Activated CD4-positive, alpha-beta T cell treated with anti-CD3 and anti-CD28 coated beads, Interleukin-2, amount 50 U/mL, for 48 hours (primary cell): ENCODE data around the gene PITX1.

Experiments used
- DNase-seq, 2 experiments: peaks; one replicate each; pipeline ENCODE4 v3.0.0-alpha.2; 2020

The PITX1 gene

DNA sequence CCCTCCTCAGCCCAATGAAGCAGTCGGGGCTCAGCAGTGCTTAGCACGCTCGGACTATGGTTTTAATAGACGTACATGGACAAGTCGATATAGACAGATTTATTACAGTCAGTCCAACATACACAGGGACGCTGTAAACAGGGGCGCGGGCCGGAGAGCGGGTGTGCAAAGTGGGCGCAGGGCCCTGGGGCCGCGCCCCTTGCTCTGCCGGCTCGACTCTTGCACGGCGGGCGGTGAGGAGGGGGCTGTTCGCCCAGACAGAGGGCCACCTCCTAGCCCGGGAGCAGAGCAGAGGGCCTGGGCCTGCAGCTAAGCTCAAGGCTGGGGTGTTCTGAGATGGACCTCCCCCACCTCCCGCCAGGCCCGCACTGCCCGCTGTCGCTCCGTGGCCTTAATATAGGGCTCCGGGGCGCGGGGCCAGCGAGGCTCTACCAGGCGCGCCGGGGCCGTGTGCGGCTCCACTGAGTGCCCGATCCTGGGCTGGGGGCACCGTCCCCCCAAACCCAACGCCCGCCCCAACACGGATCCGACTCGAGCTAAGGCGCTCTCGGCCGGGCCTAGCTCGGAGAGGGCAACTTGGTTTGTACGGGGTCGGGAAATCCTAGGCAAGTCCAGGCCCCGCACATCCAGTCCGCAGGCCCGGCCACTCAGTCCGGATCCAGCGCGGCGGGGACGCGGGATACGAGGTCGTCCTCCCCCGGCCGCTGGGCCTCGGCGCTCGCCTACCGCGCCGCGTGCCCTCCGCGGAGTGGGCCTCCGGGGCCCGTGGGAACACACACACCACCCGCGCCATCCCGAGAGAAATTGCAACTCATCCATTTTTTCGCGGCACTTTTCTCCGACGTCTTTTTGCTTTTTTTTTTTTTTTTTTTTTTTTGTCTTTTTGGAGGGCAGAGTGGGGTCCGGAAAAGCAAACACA lies 6.1 kb downstream of the PITX1 start:
- DNase-seq: no peak

GRCh38 chr5:135027266-135027696 lies 6.7 kb downstream of the PITX1 start:
- no peak for DNase-seq

GRCh38 chr5:135026645-135027265 lies 7.3 kb downstream of the PITX1 start:
- DNase-seq: no peak

DNA sequence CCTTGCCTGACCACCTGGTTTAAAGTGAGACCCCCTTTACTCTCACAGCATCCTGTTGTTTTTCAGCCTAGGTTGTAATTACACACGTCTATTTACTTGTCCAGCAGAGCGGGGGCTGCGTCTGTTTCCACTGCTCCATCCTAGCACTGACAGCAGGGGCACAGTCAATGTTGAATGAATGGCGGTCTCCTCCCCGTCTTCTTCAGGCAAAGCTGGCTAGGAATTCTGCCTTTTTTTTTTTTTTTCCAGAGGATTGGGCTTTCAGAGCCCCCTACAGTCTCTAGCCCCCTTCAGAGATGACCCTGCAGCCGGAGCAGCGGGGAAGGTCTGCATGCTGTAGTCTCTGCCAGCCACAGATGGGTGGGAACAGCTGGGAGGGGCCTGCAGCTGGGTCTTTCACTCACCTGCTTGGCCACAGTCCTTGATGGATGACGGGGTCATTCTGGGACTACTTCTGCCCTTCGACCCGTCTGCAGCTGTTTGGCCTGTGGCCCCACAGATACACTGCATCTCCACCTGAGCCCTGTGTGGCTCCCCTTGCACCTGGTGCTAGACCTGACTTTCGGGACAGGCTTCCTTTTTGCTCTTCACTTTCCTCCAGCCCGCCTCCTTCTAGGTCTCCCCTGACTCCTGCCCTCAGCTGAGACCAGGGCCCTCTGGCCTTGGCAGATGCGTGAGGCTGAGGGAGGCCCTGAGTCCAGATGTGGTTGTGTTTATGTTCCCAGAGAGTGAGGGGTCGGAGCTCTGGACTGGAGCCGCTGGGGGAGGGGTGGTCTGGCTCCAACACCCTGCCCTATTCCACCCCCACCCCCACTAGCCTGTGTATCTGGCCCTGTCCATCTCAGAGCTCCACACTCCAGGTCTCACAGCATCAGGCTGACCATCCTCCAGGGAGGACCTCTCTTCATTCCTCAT lies 8.0 kb downstream of the PITX1 start:
- DNase-seq: no peak

- DNase-seq: no peak
These were observed 8.9 kb downstream of the PITX1 start for GRCh38 chr5:135024956-135025729.

DNA sequence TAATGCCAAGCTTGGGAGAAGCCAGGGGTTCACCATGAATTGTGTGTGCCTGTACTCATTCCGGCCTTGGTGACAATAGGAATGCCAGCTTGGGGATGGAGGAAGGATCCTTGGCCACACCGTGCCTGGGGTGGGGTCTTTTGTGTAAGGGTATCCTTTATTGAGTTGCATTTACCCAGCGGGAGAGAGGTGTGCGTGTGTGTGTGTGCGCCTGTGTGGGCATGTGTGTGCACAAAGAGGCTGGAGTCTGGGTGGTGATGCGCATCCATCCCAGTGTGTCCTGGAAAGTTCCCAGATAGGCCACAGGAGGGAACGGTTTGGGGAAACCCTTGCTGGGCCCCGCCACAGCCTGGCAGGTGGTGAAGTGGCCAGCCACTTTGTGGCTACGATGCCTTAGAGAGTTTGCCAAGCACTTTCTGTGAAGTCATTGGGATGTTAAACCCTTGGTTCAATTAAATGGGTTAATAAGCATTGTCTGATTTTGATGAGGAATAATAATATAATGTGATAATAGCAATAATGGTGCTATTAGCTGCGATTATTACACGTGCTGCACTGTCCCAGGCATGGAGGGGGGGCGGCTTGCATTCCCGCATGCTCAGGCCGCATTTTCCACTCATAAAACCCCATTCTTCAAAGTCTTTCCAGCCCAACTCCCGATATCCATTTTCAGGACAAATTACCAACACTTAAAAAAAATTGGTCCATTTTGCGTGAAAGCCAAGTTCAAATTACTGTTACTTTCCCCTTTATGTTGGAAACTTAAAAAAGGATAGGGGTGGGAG lies 13.7 kb downstream of the PITX1 start:
- no peak for DNase-seq

DNA sequence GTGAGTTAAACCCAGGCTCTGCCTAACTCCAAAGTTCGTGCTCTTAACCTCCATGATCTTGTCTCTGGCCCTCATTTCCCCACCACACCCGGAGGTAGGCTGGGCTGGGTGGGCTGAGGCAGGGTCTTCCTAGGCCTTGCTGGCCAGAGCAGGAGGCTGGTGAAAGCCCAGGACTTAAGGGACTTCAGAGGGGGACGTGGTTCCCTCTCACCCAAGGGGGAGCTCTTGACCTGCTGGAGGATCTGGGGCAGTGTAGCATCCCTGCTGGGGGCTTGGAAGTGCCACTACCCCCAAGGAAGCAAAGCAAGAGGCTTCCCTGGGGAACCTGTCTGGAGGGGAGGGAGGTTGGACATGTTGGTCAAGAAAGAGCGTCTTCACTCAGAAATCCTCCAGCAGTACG lies 14.7 kb downstream of the PITX1 start:
- no peak for DNase-seq

- DNase-seq: no peak
These were observed 15.6 kb downstream of the PITX1 start for GRCh38 chr5:135018457-135018856.

- DNase-seq: no peak
These were observed 17.2 kb downstream of the PITX1 start for GRCh38 chr5:135016861-135017290.

- DNase-seq: no peak
These were observed 18.1 kb downstream of the PITX1 start for GRCh38 chr5:135015942-135016341.

DNA sequence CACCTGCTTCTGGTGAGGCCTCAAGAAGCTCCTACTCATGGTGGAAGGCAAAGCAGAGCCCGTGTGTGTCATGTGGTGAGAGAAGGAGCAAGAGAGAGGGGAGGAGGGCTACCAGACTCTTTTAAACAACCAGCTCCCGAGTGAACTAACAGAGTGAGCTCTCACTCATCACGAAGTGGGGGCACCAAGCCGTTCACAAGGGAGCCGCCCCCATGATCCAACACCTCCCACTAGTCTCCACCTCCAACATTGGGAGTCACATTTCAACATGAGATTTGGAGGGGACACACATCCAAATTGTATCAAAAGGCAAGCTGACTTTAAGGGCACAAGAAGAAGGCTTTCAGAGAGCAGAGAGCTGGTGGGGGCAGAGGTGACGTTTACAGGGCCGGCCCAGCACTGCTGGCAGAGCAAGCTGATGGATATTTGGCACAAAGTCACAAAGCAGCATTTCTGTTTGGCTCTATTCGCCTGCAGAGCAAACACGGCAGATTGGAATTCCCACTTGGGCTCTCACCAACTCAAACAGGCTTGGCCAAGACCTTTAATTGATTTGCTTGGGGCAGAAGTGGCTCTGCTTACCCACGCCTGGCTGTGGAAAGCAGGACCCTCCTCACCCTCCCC lies 20.0 kb downstream of the PITX1 start:
- DNase-seq: no peak

GRCh38 chr5:135013445-135013844 lies 20.6 kb downstream of the PITX1 start:
- no peak for DNase-seq

DNA sequence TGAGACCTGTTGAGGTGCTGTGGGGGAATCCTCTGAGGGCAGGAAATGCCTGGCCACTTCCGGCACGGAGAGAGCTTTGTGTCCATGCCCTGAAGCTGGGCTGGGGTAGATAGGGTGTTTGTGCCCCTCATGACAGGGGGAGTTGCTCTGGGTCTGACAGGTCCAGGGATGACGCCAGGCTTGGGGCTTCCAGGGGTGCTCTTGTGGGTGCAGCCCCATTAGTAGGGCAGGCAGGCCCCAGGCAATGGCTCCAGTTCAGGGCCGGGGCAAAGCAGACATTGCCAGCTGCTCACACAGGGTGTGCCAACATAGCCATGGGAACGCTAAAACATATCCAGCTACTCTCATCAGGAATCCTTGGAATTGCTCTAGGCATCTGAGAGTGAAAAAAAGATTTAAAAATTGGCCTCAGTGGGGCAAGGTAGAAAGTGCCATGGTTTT lies 21.1 kb downstream of the PITX1 start:
- DNase-seq: no peak

DNA sequence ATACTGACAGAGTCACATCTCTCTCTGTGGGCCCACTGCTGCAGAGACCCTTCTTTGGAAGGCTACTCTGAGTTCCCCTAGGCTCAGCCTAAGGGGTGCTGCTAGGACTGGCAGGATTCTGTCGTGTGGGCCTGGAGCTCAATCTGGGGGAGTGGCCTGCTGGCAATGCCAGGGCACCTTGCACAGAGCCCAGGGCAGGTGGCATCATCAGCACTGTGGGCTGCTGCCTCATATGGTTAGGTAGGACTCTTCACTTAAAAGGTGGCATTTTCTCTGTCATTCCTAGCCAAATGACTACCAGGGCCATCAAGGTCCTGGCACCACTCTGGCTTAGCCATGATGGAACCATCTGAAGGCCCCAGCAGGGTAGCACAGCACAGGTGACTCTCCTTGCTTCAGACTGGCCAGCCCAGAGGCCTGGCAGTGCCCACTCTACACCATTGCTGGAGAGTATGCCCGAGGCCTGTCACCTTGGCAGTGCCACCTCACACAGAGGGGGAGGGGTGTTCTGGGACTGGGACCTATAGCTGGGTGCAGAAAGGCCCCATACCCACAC lies 21.9 kb downstream of the PITX1 start:
- no peak for DNase-seq

GRCh38 chr5:135011355-135012032 lies 22.5 kb downstream of the PITX1 start:
- no peak for DNase-seq

DNA sequence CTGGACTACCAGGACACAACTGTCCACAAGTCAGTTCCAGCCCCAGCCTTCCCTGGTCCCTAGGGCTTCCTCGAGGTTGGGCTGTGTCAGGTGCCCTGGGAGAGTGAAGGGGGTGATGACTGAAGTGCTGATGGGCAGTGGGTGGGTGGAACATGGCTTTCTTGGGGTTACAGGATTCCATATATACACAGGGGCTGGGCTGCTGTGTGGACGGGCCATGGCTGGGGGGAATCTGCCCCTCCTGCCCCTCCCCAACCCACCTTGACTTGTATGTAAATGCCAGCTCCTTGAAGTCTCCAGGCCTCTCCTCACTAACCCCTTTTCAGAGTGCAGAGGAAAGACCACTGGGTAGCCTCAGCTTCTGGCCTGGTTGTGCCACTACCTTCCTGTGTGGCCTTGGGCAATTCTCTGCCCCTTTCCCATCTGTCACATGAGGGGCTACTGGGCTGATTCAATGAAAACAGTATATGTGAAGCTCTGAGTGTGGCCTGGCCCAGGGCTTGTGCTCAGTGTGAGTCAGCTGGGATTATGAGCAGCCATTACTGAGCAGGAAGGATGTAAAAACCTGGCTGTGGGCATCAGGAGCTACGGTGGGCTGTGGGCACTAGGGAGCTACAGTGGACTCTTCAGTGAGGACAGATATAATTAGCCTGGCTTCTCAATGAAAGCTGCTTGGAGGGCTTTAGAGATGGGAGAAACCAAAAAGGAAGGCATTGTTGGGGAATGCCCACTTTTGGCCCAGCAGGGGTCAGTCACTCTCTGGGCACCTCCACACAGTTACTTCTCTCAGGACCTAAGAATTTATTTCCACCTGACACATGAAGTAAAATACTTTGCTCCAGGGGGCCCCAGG lies 23.3 kb downstream of the PITX1 start:
- no peak for DNase-seq

DNA sequence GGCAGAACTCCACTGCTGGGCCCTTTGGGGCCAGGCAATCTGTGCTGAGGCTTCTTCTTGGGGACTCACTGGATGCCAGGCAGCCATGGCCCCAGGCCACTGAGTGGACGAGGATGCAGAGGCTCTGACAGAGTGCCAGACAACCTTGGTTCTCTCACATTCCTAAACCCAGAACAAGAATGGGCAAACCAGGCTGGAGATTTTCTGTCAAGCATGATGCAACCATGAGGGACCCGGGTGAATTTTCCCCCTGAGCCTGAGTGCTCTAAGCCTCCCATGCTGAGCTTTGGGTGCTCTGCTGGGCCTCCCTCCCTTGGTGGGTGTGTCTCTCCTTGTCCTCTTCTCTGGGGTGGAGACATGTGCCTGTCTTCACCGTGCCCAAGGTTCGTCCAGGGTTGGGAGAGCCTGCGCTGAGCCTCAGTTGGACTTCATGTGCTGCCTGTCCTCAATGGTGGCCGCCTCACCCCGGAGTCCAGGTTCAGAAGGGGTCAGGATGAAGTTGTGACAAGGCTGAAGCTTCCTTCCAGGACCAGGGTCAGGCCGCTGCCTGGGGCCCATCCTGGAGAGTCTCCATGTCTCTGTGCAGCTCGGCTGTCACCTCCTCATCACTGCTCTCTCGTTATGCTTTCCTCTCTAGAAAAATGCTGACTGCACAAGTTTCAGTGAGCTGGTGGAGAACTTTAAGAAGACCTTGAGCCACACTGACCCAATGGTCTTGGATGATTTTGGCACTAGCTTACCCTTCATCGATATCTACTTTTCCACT lies 24.1 kb downstream of the PITX1 start:
- no peak for DNase-seq
